ENCODE results near the gene UNC13B. TPM values are rescaled to one million over a fixed set of nuclear protein-coding genes. Genes with fewer than 3 reads are reported as not detected.

Gene UNC13B
- 10 to 100 TPM; 44.5 to 72.9 (median 48.6) TPM for total RNA-seq

GRCh38 chr9:35161713-35162604, at the start of gene UNC13B:
UNC13B (plus strand) TSS chr9:35162009; CDS start chr9:35162284, 275 bp downstream.
- Histone ChIP-seq H3K4me1 (no peaks in the 10 kb centered on the region), H3K4me3 (peak within 1 kb of the TSS; percentile 70 to 75 (median 72)), H3K9me3 (no peaks in the 10 kb centered on the region), H3K27me3 (no peaks in the 10 kb centered on the region), H3K36me3 (no peaks in the 10 kb centered on the region), H3K27ac (peak within 1 kb of the TSS; percentile 71 to 98 (median 83))
- TF ChIP-seq POLR2A (IDR thresholded peaks at IDR 0.05), result peak; percentile 86 to 87
- TF ChIP-seq, protein P1, sequence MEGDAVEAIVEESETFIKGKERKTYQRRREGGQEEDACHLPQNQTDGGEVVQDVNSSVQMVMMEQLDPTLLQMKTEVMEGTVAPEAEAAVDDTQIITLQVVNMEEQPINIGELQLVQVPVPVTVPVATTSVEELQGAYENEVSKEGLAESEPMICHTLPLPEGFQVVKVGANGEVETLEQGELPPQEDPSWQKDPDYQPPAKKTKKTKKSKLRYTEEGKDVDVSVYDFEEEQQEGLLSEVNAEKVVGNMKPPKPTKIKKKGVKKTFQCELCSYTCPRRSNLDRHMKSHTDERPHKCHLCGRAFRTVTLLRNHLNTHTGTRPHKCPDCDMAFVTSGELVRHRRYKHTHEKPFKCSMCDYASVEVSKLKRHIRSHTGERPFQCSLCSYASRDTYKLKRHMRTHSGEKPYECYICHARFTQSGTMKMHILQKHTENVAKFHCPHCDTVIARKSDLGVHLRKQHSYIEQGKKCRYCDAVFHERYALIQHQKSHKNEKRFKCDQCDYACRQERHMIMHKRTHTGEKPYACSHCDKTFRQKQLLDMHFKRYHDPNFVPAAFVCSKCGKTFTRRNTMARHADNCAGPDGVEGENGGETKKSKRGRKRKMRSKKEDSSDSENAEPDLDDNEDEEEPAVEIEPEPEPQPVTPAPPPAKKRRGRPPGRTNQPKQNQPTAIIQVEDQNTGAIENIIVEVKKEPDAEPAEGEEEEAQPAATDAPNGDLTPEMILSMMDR (IDR thresholded peaks at IDR 0.05), result peak in 2 of 6 experiments; percentile 31 to 36
- peak; percentile 92 to 97 (median 97) for DNase-seq

DNA sequence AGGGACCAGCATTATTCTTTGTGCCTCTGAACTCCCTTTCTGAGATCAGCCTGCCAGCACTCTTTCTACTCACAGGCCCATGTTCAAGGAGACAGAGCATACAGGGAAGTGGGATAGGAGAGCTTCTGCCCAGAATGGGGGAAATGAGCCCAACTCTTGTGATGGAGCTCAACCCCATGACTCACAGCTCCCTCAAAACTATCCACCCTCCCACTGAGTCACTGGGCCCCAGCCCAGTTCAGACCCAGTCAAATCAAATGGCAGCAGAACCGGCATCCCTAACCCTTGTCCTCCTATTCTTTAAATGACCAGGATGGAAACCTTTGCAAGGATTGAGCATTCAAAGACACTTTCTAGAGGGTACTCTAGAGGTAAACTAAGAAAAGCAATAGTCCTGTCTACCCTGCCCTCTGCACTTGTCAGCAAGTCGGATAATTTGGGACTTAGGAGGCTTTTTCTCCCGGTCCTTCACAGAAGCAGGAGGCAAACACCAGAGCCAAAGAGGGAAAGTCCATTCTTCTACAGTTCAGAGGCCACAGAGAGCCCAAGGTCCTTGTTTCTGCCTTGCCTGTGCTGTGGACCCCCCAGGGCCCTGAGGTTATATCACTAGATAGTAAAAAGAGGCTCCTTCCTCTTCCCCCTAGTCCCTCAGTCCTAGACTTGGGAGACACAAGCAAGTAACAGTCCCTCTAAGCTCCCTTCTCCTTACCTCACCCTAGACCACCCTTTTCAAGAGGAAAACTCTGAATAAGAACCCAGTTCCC, 49.4 kb upstream of the UNC13B start:
- no peak for TF ChIP-seq POLR2A (IDR thresholded peaks at IDR 0.05)
- TF ChIP-seq, protein P1 (IDR thresholded peaks at IDR 0.05), result no peak
- H3K27ac ChIP-seq, result peak overlapping the region; percentile 69 to 91 (median 77)
- H3K9me3 ChIP-seq, result no peaks in the 10 kb centered on the region
- H3K4me1 ChIP-seq, result peaks cover 0 to 55% (median 17%) of the 10 kb centered on the region in 4 donors
- peaks cover 0 to 13% (median 0%) of the 10 kb centered on the region in 3 donors for H3K36me3 ChIP-seq
- DNase-seq, result no peak
- H3K4me3 ChIP-seq, result no peak overlapping the region
- no peaks in the 10 kb centered on the region for H3K27me3 ChIP-seq

DNA sequence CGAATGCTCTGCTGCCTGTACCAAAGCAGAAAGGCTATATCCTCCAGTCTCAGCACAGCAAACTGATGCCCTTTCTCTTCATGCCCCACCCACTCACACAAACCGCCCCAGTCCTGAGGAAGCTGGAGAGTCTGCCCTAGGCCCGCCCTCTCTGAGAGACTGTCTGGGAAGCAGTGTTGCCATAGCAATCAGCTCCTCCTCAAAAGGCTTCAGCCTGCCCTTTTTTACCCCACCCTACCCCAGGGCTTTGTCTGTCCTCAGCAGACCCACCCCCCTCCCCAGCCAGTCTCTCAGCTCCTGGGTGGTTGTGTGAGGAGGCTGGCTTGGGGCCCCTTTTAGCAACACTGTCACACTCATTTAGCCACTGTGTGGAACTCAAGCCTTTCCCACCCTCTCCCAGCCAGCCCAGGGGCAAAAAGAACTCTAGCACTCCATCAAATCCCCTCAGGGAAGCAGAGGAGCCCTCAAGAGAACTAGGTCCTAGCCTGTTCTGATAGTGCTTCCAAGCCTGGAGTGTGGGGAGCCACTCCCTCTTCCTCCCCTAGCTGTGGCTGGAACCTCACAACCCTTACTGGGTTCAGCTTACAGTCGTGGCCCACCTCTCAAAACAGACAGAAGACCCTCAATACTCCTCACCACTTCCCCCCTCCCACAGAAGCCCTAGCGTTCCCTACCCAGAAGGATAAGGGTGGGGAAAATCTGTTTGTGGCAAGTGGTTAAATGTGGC, 47.5 kb upstream of the UNC13B start:
- TF ChIP-seq, protein P1 (IDR thresholded peaks at IDR 0.05), result no peak
- TF ChIP-seq POLR2A (IDR thresholded peaks at IDR 0.05), result peak in 1 of 2 donors; percentile 19
- peak overlapping the region; percentile 46 to 69 (median 60) for H3K4me3 ChIP-seq
- peaks cover 0 to 55% (median 17%) of the 10 kb centered on the region in 4 donors for H3K4me1 ChIP-seq

DNA sequence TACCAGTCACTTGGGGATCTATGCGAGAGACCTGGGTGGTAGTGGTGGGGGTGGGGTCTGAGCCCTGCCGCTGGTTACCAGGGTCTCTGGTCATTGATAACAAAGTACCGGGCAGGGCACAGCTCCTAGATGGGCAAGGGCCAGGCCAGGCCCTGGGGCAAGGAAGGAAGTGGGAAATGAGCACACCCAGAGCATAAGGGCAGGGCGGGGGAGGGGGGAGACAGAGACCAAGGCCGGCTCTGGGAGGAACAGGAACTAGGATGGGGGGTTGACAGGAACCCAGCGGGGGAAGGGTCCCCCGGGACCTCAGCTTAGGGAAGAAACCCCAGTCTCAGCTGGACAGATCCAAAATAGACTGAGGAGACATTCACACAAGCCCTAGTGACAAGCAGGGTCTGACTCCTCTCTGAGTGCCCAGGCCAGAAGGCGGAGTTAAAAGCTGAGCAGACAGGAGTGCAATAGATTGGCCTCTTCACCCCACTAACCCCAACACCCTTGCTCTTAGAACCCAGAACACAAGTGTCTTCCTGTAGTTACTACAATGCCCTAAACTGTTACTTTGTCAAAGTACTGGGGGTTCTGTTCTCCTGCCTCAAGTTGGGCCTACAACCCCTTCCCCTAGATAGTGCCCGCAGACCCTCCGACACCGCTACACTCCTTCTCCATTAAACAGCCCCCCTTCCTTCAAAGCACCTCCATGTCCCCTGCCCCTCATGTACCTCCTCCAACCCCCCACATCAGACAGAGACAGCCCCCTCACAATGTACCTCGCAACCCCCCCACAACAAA, 46.8 kb upstream of the UNC13B start:
- DNase-seq, result peak; percentile 72 to 81 (median 78)
- Histone ChIP-seq H3K4me3 (peak overlapping the region; percentile 46 to 69 (median 60)), H3K27me3 (no peaks in the 10 kb centered on the region), H3K4me1 (peaks cover 0 to 54% (median 17%) of the 10 kb centered on the region in 4 donors), H3K36me3 (no peaks in the 10 kb centered on the region), H3K27ac (peak overlapping the region; percentile 78 to 94 (median 82)), H3K9me3 (no peaks in the 10 kb centered on the region)
- TF ChIP-seq POLR2A (IDR thresholded peaks at IDR 0.05), result peak; percentile 20 to 55
- TF ChIP-seq, protein P1 (IDR thresholded peaks at IDR 0.05), result no peak

More for the DNA sequence above, 47.5 kb upstream of the UNC13B start:
- Histone ChIP-seq H3K27ac (peak overlapping the region; percentile 78 to 94 (median 82)), H3K9me3 (no peaks in the 10 kb centered on the region), H3K36me3 (no peaks in the 10 kb centered on the region), H3K27me3 (no peaks in the 10 kb centered on the region)
- DNase-seq, result peak; percentile 51 to 90 (median 76)
